Epidermal melanocyte (primary cell): Measurements from ENCODE around the gene ZNF277.

Source experiments
- DNase-seq: peaks from one replicate; pipeline ENCODE4 v3.0.0; 2011; ENCODE audit warnings: low spot score; ENCODE audit not compliant: insufficient read length

The ZNF277 gene

DNA sequence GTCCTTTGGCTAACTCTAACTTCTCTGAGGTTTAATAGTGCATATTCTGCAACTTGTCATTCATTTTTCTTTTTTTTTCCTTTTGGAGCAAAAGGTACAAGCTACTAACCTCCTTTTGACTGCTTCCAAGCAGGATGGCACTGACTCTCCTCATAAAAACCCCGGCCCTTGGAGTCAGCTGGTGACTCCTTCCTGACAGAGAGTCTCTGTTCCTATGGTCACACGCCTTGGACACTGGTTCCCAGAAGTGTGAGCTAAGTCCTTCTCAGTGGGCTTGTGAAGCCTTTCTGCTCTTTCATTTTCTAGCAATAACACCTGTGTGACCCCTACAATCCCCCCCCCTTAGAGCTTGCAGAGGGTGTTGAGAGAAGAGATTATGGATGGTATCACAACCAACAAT lies 22.0 kb upstream of the ZNF277 start:
- no peak for DNase-seq

DNA sequence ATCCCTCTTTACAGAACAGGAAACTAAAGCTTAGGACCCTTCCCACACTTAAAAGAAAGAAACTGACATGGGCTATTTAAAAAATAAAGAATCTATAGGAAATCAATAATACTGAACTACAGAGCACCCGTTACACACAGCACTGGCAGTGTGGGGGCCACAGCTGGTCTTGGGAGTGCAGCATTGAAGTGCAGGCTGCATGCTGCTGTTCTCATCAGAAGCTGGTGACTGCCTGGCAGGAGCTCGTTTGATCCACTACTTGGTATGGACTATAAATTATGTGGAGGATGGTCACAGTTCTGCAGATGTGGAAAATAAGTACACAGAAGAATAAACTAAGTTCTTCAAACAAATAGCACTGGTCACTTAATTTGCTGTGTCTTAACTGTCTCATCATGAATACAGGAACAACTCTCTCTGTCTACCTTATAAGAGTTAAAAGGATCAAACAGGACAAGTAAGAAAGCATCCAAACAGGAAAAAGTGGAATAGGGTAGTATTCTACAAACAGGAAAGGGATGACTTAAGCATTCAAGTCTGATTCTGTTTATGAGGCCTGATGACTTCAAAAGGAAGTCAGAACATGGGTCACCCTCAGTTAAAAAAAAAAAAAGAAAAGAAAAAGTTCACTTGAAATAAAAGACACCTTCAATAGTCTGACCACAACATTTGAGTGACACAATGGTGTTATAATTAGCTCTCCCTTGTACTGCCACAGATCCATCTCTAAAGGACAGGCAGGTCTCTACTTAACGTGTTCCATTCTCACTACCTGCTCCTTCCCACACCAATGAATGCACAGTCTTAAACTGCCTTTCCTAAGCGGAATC lies 21.3 kb upstream of the ZNF277 start:
- DNase-seq, result no peak

GRCh38 chr7:112186300-112186699 lies 20.2 kb upstream of the ZNF277 start:
- DNase-seq, result no peak

- no peak for DNase-seq
Observed at GRCh38 chr7:112188257-112188656, 18.2 kb upstream of the ZNF277 start.

- no peak for DNase-seq
Observed at GRCh38 chr7:112189691-112190090, 16.8 kb upstream of the ZNF277 start.

DNA sequence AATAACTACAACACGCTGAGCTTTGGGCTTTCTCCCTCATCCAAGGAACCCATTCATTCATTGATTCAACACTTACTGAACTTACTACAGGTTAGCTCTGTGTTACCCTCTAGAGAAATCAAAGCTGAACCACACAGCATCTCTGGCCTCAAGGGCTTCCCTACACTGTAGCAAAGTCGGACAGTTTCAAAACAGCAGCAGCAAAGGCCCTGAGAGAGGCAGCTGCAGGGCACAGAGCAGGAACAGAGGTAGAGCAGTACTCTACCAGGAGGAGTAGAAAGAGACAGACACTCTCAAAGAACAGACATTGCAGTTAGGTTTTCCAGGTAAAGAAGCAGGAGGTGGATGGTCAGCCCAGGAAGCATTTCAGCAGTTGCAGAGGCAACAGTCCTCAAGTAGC lies 16.4 kb upstream of the ZNF277 start:
- no peak for DNase-seq

DNA sequence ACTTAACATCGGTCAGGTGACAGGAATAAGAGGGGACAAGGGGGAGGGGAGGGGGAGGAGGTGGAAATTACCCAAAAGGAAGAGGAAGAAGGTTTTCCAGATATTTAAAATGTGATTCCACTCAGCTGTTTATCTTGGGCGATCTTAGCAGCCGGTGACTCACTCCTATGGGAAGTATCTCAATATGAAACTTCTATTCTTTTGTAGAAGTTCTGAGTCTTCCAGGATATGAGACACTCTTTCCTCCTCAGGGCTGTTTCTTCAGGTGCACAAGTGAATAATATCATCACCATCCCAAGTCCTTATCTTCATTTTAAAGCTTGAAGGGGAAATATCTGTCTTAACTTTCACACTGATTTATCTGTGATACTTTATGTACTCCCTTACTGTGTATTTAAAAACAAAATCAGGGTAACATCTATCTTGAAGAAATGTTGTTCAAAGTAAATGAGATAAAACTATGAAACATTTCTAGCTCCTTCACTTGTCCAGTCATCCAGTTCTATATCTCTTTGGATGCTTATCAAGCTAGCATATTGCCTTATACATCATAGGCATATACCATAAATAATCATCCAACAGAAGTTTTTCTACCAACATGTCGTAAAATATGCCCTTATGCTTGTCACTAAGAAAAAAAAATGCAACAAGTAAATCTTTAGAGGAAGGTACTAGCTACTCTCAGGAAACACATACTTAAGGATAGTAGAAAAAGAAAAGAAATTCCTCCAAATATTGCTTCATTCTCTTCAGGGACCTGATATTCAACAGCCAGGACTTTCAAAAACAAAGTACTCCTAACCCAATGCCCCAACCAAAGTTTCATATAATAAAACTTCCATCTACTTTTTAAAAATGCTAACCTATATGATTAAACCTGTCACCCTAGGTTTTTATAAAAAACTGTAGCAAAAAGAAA lies 14.0 kb upstream of the ZNF277 start:
- DNase-seq, result no peak

GRCh38 chr7:112193915-112194502 lies 12.5 kb upstream of the ZNF277 start:
- DNase-seq, result no peak

GRCh38 chr7:112195717-112196116 lies 10.8 kb upstream of the ZNF277 start:
- DNase-seq, result no peak

- no peak for DNase-seq
Observed at GRCh38 chr7:112197322-112197721, 9.2 kb upstream of the ZNF277 start.

DNA sequence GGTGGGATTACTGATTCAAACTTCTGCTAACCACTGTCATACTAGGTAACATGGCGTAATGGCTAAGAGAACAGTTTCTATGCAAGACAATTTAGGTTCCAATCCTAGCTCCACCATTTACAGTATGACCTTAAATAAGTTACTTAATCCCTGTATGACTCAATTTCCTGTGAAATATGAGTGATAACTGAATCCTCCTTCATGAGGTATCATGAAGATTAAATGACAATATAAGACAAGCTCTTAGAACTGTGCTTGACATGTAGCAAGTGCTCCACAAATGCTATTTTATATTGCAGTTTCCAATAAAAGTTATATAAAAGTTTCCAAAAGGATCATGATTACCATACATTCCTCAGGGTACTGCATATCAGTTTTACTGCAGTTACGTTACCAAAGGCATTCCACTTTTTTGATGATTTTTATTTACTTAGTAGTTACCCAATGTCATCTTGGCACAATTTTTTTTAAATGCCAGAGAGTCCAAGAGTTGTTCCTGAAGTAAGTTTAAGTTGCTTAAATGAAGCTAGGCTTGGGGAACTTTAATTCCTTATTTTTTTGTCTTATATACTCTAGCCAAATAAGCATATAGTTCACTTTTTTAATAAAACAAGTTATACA lies 7.3 kb upstream of the ZNF277 start:
- no peak for DNase-seq

- DNase-seq, result no peak
Observed at GRCh38 chr7:112199672-112200071, 6.8 kb upstream of the ZNF277 start.

DNA sequence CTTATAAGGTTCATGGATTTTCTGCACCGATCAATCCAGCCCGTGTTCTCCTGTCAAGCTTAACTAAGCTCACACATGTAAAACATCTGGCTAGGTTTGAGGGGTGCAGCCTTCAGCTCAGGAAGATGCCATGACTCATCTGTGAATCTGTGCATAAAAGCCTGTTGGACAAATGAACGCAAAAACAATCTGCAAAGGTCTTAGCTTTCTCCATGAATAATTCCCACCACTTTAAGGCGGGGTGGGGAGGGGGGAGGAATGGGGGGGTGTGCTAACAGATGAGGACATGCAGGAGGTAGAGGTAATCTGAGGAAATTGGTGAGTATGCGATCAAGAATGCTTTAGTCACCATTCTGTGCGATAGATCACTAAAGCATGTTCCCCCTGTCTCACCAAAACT lies 5.1 kb upstream of the ZNF277 start:
- DNase-seq, result no peak

GRCh38 chr7:112201839-112202238 lies 4.7 kb upstream of the ZNF277 start:
- DNase-seq, result no peak

GRCh38 chr7:112202816-112203215 lies 3.7 kb upstream of the ZNF277 start:
- no peak for DNase-seq

- no peak for DNase-seq
Observed at GRCh38 chr7:112203365-112203739, 3.1 kb upstream of the ZNF277 start.

GRCh38 chr7:112204499-112205342 lies 1.8 kb upstream of the ZNF277 start:
- no peak for DNase-seq

- no peak for DNase-seq
Observed at GRCh38 chr7:112205343-112206237, 905 bp upstream of the ZNF277 start.

GRCh38 chr7:112206991-112207592 lies 597 bp downstream of the ZNF277 start:
- DNase-seq, result no peak
